ENCODE results near the gene TTC34. TPM values are rescaled to one million over a fixed set of nuclear protein-coding genes. Genes with fewer than 3 reads are reported as not detected.

The TTC34 gene
- total and polyA plus RNA-seq, 2 donors from 2014 or later = 0.15 to 2.4 TPM

GRCh38 chr1:2819831-2820730 is 18.6 kb upstream of the TTC34 start:
- TF ChIP-seq CTCF (IDR thresholded peaks at IDR 0.05; ENCODE audit: borderline replicate concordance, extremely low read depth, insufficient read depth) = no peak
- intact Hi-C loops (cut with DNase I) = no loop called here
- Histone ChIP-seq H3K27me3 (ENCODE audit: control insufficient read depth, insufficient read depth, low read length) (no peaks in the 10 kb centered on the region), H3K36me3 (ENCODE audit: control insufficient read depth in 2 of 3, insufficient read depth in 3 of 3, low read length in 3 of 3) (no peaks in the 10 kb centered on the region), H3K4me3 (ENCODE audit: low read length in 3 of 3) (no peak overlapping the region), H3K9me3 (ENCODE audit: control insufficient read depth in 2 of 3, insufficient read depth in 1 of 3, low read length in 3 of 3) (no peaks in the 10 kb centered on the region), H3K9ac (ENCODE audit: low read length in 3 of 3) (no peak overlapping the region), H3K4me1 (ENCODE audit: control insufficient read depth in 2 of 3, insufficient read depth in 2 of 3, low read depth in 1 of 3, low read length in 3 of 3) (peaks cover 0 to 2% (median 0%) of the 10 kb centered on the region in 3 donors), H3K27ac (ENCODE audit: low read depth in 2 of 2, low read length in 2 of 2) (no peak overlapping the region)
- FAIRE-seq = no peak
- peak in 1 of 5 donors; percentile 56 for DNase-seq

GRCh38 chr1:2819429-2819828 is 17.9 kb upstream of the TTC34 start:
- TF ChIP-seq CTCF (IDR thresholded peaks at IDR 0.05; ENCODE audit: borderline replicate concordance, extremely low read depth, insufficient read depth) = no peak
- Histone ChIP-seq H3K9ac (ENCODE audit: low read length in 3 of 3) (no peak overlapping the region), H3K36me3 (ENCODE audit: control insufficient read depth in 2 of 3, insufficient read depth in 3 of 3, low read length in 3 of 3) (no peaks in the 10 kb centered on the region), H3K9me3 (ENCODE audit: control insufficient read depth in 2 of 3, insufficient read depth in 1 of 3, low read length in 3 of 3) (no peaks in the 10 kb centered on the region), H3K27ac (ENCODE audit: low read depth in 2 of 2, low read length in 2 of 2) (no peak overlapping the region), H3K27me3 (ENCODE audit: control insufficient read depth, insufficient read depth, low read length) (no peaks in the 10 kb centered on the region), H3K4me3 (ENCODE audit: low read length in 3 of 3) (no peak overlapping the region), H3K4me1 (ENCODE audit: control insufficient read depth in 2 of 3, insufficient read depth in 2 of 3, low read depth in 1 of 3, low read length in 3 of 3) (peaks cover 0 to 2% (median 0%) of the 10 kb centered on the region in 3 donors)
- FAIRE-seq = no peak
- intact Hi-C loops (cut with DNase I) = no loop called here
- DNase-seq = no peak

GRCh38 chr1:2817784-2818564 is 16.5 kb upstream of the TTC34 start:
- FAIRE-seq (no peak), DNase-seq (peak in 1 of 5 donors; percentile 43)
- no peaks in the 10 kb centered on the region for H3K9me3 ChIP-seq (ENCODE audit: control insufficient read depth in 2 of 3, insufficient read depth in 1 of 3, low read length in 3 of 3)
- intact Hi-C loops (cut with DNase I) = no loop called here
- peaks cover 0 to 2% (median 0%) of the 10 kb centered on the region in 3 donors for H3K4me1 ChIP-seq (ENCODE audit: control insufficient read depth in 2 of 3, insufficient read depth in 2 of 3, low read depth in 1 of 3, low read length in 3 of 3)
- no peak overlapping the region for H3K9ac ChIP-seq (ENCODE audit: low read length in 3 of 3)
- H3K27me3 ChIP-seq (ENCODE audit: control insufficient read depth, insufficient read depth, low read length) = no peaks in the 10 kb centered on the region
- TF ChIP-seq CTCF (IDR thresholded peaks at IDR 0.05; ENCODE audit: borderline replicate concordance, extremely low read depth, insufficient read depth) = no peak
- no peak overlapping the region for H3K4me3 ChIP-seq (ENCODE audit: low read length in 3 of 3)
- H3K36me3 ChIP-seq (ENCODE audit: control insufficient read depth in 2 of 3, insufficient read depth in 3 of 3, low read length in 3 of 3) = no peaks in the 10 kb centered on the region
- H3K27ac ChIP-seq (ENCODE audit: low read depth in 2 of 2, low read length in 2 of 2) = no peak overlapping the region
